ENCODE data around the gene DCDC2.
"Not testable (repeated sequence)": the region's sequence is repeated elsewhere in the genome, so short reads cannot be mapped to it uniquely, and the experiment has no call there.

The DCDC2 gene

GRCh38 chr6:24145690-24146131, 212.1 kb downstream of the DCDC2 start:
- Mint-ChIP-seq H3K9me3 (peaks cover 2% of the 10 kb centered on the region), H3K27ac (no peak overlapping the region), H3K36me3 (no peaks in the 10 kb centered on the region), H3K4me1 (no peaks in the 10 kb centered on the region), H3K4me3 (no peak overlapping the region)
- DNase-seq (ENCODE audit: low spot score in 2 of 2) = no peak
- no peak for ATAC-seq

- not testable (repeated sequence) for H3K27ac Mint-ChIP-seq; H3K4me3 Mint-ChIP-seq; ATAC-seq; H3K36me3 Mint-ChIP-seq; H3K4me1 Mint-ChIP-seq; H3K9me3 Mint-ChIP-seq; DNase-seq (ENCODE audit: low spot score in 2 of 2)
Measured at GRCh38 chr6:24142733-24143132, 215.1 kb downstream of the DCDC2 start.

- DNase-seq (ENCODE audit: low spot score in 2 of 2) (no peak), ATAC-seq (no peak)
- H3K9me3 Mint-ChIP-seq = peaks cover 4% of the 10 kb centered on the region
- H3K27ac Mint-ChIP-seq = no peak overlapping the region
- no peak overlapping the region for H3K4me3 Mint-ChIP-seq
- H3K36me3 Mint-ChIP-seq = no peaks in the 10 kb centered on the region
- H3K4me1 Mint-ChIP-seq = no peaks in the 10 kb centered on the region
Measured at GRCh38 chr6:24140591-24140990, 217.3 kb downstream of the DCDC2 start.

GRCh38 chr6:24139639-24140038, 218.2 kb downstream of the DCDC2 start:
- Mint-ChIP-seq H3K4me1 (no peaks in the 10 kb centered on the region), H3K9me3 (peaks cover 4% of the 10 kb centered on the region), H3K4me3 (no peak overlapping the region)

GRCh38 chr6:24139080-24139479, 218.8 kb downstream of the DCDC2 start:
- Mint-ChIP-seq H3K4me3 (no peak overlapping the region), H3K9me3 (peaks cover 4% of the 10 kb centered on the region), H3K36me3 (no peaks in the 10 kb centered on the region), H3K4me1 (no peaks in the 10 kb centered on the region), H3K27ac (no peak overlapping the region)
- ATAC-seq = no peak
- DNase-seq (ENCODE audit: low spot score in 2 of 2) = no peak

More at GRCh38 chr6:24139639-24140038, 218.2 kb downstream of the DCDC2 start:
- DNase-seq (ENCODE audit: low spot score in 2 of 2) (no peak), ATAC-seq (no peak)
- Mint-ChIP-seq H3K27ac (no peak overlapping the region), H3K36me3 (no peaks in the 10 kb centered on the region)

- Mint-ChIP-seq H3K4me1 (no peaks in the 10 kb centered on the region), H3K27ac (no peak overlapping the region), H3K36me3 (no peaks in the 10 kb centered on the region), H3K9me3 (peaks cover 2% of the 10 kb centered on the region), H3K4me3 (no peak overlapping the region)
- DNase-seq (ENCODE audit: low spot score in 2 of 2) (no peak), ATAC-seq (no peak)
Measured at GRCh38 chr6:24131751-24132150, 226.1 kb downstream of the DCDC2 start.

GRCh38 chr6:24127316-24127715, 230.5 kb downstream of the DCDC2 start:
- H3K9me3 Mint-ChIP-seq = peaks cover 8% of the 10 kb centered on the region
- ATAC-seq = no peak
- H3K27ac Mint-ChIP-seq = no peak overlapping the region
- no peak overlapping the region for H3K4me3 Mint-ChIP-seq
- H3K36me3 Mint-ChIP-seq = no peaks in the 10 kb centered on the region
- no peak for DNase-seq (ENCODE audit: low spot score in 2 of 2)
- no peaks in the 10 kb centered on the region for H3K4me1 Mint-ChIP-seq

- no peak overlapping the region for H3K4me3 Mint-ChIP-seq
- no peaks in the 10 kb centered on the region for H3K36me3 Mint-ChIP-seq
- no peaks in the 10 kb centered on the region for H3K4me1 Mint-ChIP-seq
- H3K27ac Mint-ChIP-seq = no peak overlapping the region
- no peak for DNase-seq (ENCODE audit: low spot score in 2 of 2)
- ATAC-seq = no peak
- H3K9me3 Mint-ChIP-seq = peaks cover 8% of the 10 kb centered on the region
Measured at GRCh38 chr6:24126586-24127192, 231.2 kb downstream of the DCDC2 start.

GRCh38 chr6:24125980-24126379, 231.9 kb downstream of the DCDC2 start, which contains the start of gene NRSN1:
Gene NRSN1, plus strand, starts transcription at chr6:24126215. Its CDS starts 8,113 bp downstream, at chr6:24134328.
- H3K9me3 Mint-ChIP-seq = peaks cover 8% of the 10 kb centered on the region
- ATAC-seq (no peak), DNase-seq (ENCODE audit: low spot score in 2 of 2) (no peak)
- H3K4me1 Mint-ChIP-seq = no peaks in the 10 kb centered on the region
- H3K36me3 Mint-ChIP-seq = no peaks in the 10 kb centered on the region
- no peak within 1 kb of the TSS for H3K4me3 Mint-ChIP-seq
- no peak within 1 kb of the TSS for H3K27ac Mint-ChIP-seq

GRCh38 chr6:24122139-24122538, 235.7 kb downstream of the DCDC2 start:
- Mint-ChIP-seq H3K27ac (no peak overlapping the region), H3K36me3 (no peaks in the 10 kb centered on the region), H3K4me3 (no peak overlapping the region), H3K4me1 (no peaks in the 10 kb centered on the region), H3K9me3 (peaks cover 8% of the 10 kb centered on the region)
- no peak for ATAC-seq
- no peak for DNase-seq (ENCODE audit: low spot score in 2 of 2)

Data from stimulated activated effector memory CD8-positive, alpha-beta T cell treated with anti-CD3 and anti-CD28 coated beads, Interleukin-12 subunit alpha, Interleukin-12 subunit beta, amount 100 ng/mL, for 72 hours (primary cell).